GM21529 (cell line): Measurements from ENCODE around the gene CYTH1.

Experiments used
- ATAC-seq: cut with Tn5 transposase; IDR thresholded peaks from one replicate; pipeline ENCODE4 v1.9.1; 2021; ENCODE audit not compliant: unreplicated experiment

Gene CYTH1

GRCh38 chr17:78781893-78782304, at the start of gene CYTH1:
Gene CYTH1, minus strand, starts transcription at chr17:78782273. Its CDS starts 50 bp downstream, at chr17:78782223.
- peak; percentile 17 for ATAC-seq

- no peak for ATAC-seq
Observed at GRCh38 chr17:78829477-78829876, 47.4 kb upstream of the CYTH1 start.

- ATAC-seq: no peak
Observed at GRCh38 chr17:78828470-78829185, 46.6 kb upstream of the CYTH1 start.

DNA sequence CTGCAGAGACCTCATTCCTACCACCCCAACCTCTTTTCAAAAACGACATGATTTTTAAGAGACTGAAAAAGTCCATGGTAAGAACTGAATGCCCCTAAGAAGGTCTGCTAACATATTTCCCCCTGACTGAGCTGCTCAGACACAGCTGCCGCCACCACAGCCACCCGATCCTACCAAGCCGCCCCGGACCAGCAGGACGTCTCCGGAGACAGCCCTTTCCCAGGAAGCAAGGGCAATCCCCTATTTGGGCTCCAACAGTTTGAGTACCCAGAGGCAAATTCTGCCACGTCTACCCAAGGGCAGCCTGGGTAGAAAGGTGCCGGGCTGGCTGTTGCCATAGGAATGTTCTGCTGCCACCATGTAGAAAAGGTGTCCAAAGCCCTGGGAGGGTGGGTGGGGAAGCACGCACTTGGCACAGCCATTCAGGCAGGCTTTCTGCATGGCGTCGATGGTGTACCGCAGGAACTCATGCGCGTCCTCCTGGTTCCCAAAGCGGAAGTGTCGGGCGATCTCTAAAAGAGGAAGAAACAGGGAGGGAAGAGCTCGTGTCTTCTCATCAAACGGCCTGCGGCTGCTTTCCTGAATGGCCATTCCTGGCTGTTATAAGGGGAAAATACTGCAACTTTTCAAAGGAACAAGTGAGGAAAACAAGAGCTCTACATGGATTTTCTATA, 44.9 kb upstream of the CYTH1 start:
- no peak for ATAC-seq

DNA sequence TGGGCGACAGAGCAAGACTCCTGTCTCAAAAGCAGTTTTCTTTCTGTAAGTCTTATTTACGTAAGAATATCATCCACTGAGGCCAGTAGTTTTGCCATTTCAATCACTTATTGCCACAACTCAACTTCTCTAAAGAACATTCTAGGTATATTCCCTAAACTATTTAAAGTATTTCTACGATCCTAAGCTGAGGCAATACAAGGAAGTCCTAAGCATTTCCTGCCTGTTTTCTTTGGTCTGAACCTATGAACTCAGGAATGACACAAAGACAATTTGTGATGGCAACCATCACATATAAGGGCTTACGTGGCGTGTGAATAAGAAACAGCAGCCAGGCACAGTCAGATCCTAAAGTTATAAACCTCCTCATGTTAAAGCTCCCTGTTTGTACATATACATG, 44.3 kb upstream of the CYTH1 start:
- ATAC-seq: no peak

GRCh38 chr17:78825696-78826095, 43.6 kb upstream of the CYTH1 start:
- ATAC-seq: no peak

GRCh38 chr17:78824240-78824639, 42.2 kb upstream of the CYTH1 start:
- ATAC-seq: no peak

DNA sequence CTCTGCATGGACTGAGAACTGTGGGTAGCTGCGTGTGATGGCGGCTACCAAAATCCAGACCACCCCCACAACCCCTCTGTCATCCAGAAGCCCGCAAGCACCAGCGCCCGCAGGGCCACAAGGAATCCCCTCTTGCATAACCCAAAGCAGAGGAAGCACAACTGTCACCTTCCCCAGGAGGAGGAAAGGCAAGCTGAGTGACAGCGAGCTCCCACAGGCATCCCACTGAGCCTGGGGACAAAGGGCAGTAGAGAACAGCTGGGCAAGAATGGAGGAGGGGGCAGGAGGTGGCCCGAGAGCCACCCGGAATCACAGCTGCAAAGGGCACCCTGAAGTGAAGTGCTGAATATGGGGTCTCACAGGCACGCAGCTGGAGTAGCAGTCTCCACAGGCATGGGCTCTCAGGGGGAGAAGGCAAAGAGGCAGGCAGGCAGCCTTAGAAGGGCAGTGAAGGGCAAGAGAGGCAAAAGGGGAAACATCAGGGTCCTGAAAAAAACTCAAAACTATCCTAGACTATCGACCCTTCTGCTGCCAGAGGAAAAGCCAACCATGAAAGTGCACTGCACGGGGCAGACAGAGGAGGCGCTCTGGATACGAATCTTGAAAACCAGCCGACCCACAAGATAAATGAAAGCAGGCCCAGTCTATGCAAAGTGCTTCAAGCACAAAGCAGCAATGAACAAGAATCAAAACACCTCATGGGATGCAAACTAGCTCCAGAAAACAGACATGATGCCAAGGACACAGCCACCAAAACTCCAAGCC, 41.4 kb upstream of the CYTH1 start:
- ATAC-seq: no peak

GRCh38 chr17:78822552-78822951, 40.5 kb upstream of the CYTH1 start:
- no peak for ATAC-seq

DNA sequence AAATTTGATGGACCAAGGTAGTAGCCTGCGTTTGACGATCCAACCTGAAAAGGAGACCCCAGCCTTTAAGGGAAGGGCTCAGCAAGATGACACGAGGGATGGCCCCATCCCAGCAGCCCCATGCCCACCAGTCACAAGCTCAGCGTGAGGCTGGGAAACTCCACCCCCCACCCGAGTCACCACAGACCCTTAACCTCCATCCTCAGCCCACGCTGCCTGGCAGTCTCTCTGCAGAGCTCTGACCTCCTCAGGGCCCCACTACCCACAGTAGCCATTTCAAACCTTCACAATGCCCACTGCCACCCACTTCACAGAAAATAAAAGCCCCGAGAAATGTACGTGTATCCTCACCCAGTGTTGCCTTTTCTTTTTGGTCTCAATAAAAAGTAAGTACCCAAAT, 39.9 kb upstream of the CYTH1 start:
- ATAC-seq: no peak

- no peak for ATAC-seq
Observed at GRCh38 chr17:78820841-78821240, 38.8 kb upstream of the CYTH1 start.

DNA sequence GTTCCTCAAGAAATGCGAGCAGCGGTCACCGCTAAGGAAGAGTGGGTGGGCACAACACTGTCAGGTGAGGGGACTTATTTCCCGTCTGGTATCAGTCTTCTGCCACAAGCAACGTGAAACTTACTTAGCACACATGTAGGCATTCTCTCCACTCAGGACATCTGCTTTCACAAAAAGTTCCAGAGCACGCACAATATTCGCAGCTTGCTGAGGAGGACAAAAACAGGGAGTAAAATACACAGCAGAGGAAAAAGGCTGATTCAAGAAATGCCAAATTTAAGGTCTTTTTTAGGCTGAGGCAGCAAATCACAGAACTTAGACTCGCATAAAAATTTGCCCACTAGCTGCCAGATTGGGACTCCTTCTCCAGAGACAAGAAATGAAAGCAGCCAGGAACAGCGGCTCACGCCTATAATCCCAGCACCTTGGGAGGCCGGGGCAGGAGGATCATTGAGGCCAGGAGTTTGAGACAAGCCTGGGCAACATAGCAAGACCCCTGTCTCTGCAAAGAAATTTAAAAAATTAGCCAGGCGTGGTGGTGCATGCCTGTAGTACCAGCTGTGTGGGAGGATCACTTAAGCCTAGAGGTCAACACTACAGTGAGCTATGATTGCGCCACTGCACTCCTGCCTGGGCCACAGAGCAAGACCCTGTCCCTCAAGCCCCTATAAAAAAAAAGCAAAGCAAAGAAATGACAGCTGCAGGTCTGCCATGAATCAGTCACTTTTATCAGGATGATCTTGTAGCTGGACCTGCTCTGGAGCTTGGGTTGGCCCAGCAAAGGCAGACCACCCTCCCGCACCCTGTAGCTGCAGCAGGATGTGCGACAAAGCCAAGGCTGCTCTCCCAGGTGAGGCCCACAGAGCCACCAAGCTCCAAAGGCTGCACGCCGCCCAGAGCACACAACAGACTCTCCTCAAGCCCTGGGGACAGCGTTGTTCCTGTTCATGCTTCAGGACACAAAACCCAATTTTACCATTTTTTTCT, 38.0 kb upstream of the CYTH1 start:
- no peak for ATAC-seq

GRCh38 chr17:78819402-78819801, 37.3 kb upstream of the CYTH1 start:
- no peak for ATAC-seq

DNA sequence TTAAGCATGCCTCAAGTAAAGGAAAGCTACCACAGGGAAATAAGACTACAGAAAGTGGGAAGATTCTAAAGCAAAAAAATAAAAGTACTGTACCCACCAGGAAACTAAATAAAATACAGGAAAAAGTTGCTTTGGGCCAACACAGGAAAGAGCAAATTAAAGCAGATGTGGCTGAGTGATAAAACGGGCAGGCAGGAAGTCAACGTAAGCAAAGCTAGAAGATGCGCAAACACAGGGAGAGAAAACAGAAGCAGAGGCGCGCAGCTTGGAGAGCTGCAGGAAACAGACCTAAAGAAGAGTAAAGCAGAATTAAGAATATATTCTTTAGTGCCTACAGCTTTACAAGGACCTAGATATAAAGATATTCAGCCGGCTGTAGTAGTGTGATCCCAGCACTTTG, 36.9 kb upstream of the CYTH1 start:
- no peak for ATAC-seq

DNA sequence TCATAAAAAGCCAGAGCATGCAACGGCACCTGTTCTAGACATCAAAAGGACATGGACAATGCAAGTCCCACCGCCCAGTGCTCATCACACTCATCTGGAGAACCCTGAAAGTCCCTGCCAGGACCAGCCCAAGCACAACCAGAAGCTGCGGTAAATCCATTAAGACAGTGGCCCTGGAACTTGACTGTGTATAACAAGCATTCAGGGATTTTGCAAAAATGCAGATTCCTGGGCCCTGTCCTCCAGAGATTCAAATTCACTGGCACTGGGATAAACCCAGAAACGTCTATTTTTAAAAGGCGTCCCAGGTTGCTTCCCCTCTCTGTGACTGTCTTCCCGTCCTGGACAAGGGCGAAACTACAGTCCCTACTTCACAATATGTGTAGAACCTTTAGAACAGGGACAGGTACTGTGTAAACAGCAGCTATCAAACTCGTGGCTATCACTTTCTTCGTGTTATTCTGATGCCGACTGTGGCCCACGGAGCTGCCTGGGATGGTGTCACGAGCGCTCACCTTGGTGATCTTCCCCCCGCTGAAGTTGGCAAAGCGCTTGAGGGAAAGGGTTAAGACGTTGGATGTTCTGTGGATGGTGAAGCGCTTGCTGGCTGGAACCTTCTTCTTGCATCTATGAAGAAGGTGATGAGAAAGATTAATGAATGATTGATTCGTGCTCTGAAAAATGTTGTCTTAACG, 36.2 kb upstream of the CYTH1 start:
- no peak for ATAC-seq

- no peak for ATAC-seq
Observed at GRCh38 chr17:78817123-78817522, 35.0 kb upstream of the CYTH1 start.

DNA sequence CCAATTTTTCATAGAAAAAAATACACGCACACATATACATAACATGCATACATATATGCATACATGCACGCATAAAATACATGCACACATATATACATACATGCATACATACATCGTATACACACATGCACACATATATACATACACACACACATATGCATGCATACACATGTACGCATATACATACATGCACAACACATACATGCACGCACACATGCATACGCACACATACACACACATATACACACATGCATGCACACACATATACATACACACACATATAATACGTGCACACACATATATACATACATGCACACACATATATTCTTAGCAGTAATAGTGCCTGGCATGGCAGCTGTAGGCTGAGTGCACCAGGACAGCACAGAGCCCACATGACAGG, 33.6 kb upstream of the CYTH1 start:
- no peak for ATAC-seq

- no peak for ATAC-seq
Observed at GRCh38 chr17:78812855-78813254, 30.8 kb upstream of the CYTH1 start.

- no peak for ATAC-seq
Observed at GRCh38 chr17:78808163-78808562, 26.1 kb upstream of the CYTH1 start.

GRCh38 chr17:78806451-78806850, 24.4 kb upstream of the CYTH1 start:
- no peak for ATAC-seq
